HFF-Myc (cell line): ENCODE measurements around the gene BICRAL.
"Not testable (repeated sequence)": the region's sequence is repeated elsewhere in the genome, so short reads cannot be mapped to it uniquely, and the experiment has no call there.

Source experiments
- DNase-seq: peaks from one replicate; pipeline ENCODE4 v3.0.0-alpha.2; 2011; ENCODE audit warnings: low read depth; ENCODE audit errors: extremely low read depth
- H3K4me3 ChIP-seq: replicated peaks from 2 replicates; pipeline ENCODE4 v1.5.1; 2011; ENCODE audit warnings: low read depth, mild to moderate bottlenecking, control low read depth, low read length
- CTCF ChIP-seq: IDR thresholded peaks from 2 replicates; pipeline ENCODE4 v1.5.1; 2012; ENCODE audit warnings: mild to moderate bottlenecking, low read depth, low read length, control low read depth; ENCODE audit errors: missing control alignments

The BICRAL gene

GRCh38 chr6:42781796-42782688 lies at the start of gene BICRAL:
Gene BICRAL, plus strand, starts transcription at chr6:42782052. Its CDS starts 39,971 bp downstream, at chr6:42822023.
- no peak for TF ChIP-seq CTCF
- H3K4me3 ChIP-seq: peak within 1 kb of the TSS; percentile 86
- peak; percentile 74 for DNase-seq

GRCh38 chr6:42733867-42734481 lies 47.9 kb upstream of the BICRAL start:
- DNase-seq, H3K4me3 ChIP-seq: not testable (repeated sequence)

- no peak overlapping the region for H3K4me3 ChIP-seq
- no peak for DNase-seq
- no peak for TF ChIP-seq CTCF
Measured at GRCh38 chr6:42735976-42736375, 45.9 kb upstream of the BICRAL start.

GRCh38 chr6:42740725-42741124 lies 41.1 kb upstream of the BICRAL start:
- TF ChIP-seq CTCF: no peak
- no peak overlapping the region for H3K4me3 ChIP-seq
- no peak for DNase-seq

- no peak for DNase-seq
- no peak overlapping the region for H3K4me3 ChIP-seq
- no peak for TF ChIP-seq CTCF
Measured at GRCh38 chr6:42742116-42742894, 39.5 kb upstream of the BICRAL start.

- TF ChIP-seq CTCF: no peak
- DNase-seq: no peak
- peak overlapping the region; percentile 97 for H3K4me3 ChIP-seq
Measured at GRCh38 chr6:42744351-42744893, 37.4 kb upstream of the BICRAL start.

GRCh38 chr6:42745083-42745639 lies 36.7 kb upstream of the BICRAL start:
- H3K4me3 ChIP-seq: peak overlapping the region; percentile 97
- no peak for TF ChIP-seq CTCF
- no peak for DNase-seq
